ENCODE measurements around the gene CROCC2. TPM values are rescaled to one million over a fixed set of nuclear protein-coding genes. Genes with fewer than 3 reads are reported as not detected.

Gene CROCC2
- total RNA-seq, 1 donor from 2014 or later: 2.9 TPM

- Histone ChIP-seq H3K27me3 (no peaks in the 10 kb centered on the region), H3K9me3 (no peaks in the 10 kb centered on the region), H3K4me3 (no peak overlapping the region), H3K36me3 (no peaks in the 10 kb centered on the region), H3K4me1 (no peaks in the 10 kb centered on the region), H3K27ac (no peak overlapping the region)
- no peak for DNase-seq (ENCODE audit: low spot score in 2 of 2)
- intact Hi-C loops (cut with DNase I): no loop called here
- TF ChIP-seq CTCF (IDR thresholded peaks at IDR 0.05): no peak
Measured at GRCh38 chr2:240894006-240894405, 12.1 kb upstream of the CROCC2 start.

GRCh38 chr2:240894836-240895558 is 11.1 kb upstream of the CROCC2 start:
- DNase-seq (ENCODE audit: low spot score in 2 of 2): no peak
- Histone ChIP-seq H3K36me3 (no peaks in the 10 kb centered on the region), H3K4me3 (no peak overlapping the region), H3K9me3 (no peaks in the 10 kb centered on the region), H3K27me3 (no peaks in the 10 kb centered on the region), H3K4me1 (no peaks in the 10 kb centered on the region), H3K27ac (no peak overlapping the region)
- no peak for TF ChIP-seq CTCF (IDR thresholded peaks at IDR 0.05)
- intact Hi-C loops (cut with DNase I): no loop called here

- no peaks in the 10 kb centered on the region for H3K4me1 ChIP-seq
- H3K9me3 ChIP-seq: no peaks in the 10 kb centered on the region
- intact Hi-C loops (cut with DNase I): no loop called here
Measured at GRCh38 chr2:240895656-240896388, 10.3 kb upstream of the CROCC2 start, which contains the start of gene MAB21L4. Gene MAB21L4 (minus strand): TSS chr2:240896156. CDS start chr2:240895997, 159 bp downstream.

GRCh38 chr2:240896394-240896793 is 9.7 kb upstream of the CROCC2 start:
- intact Hi-C loops (cut with DNase I): no loop called here
- no peak for TF ChIP-seq CTCF (IDR thresholded peaks at IDR 0.05)
- Histone ChIP-seq H3K36me3 (no peaks in the 10 kb centered on the region), H3K4me3 (no peak overlapping the region), H3K9me3 (no peaks in the 10 kb centered on the region), H3K27ac (no peak overlapping the region), H3K27me3 (no peaks in the 10 kb centered on the region), H3K4me1 (no peaks in the 10 kb centered on the region)
- no peak for DNase-seq (ENCODE audit: low spot score in 2 of 2)

More at GRCh38 chr2:240895656-240896388, 10.3 kb upstream of the CROCC2 start, which contains the start of gene MAB21L4:
- Histone ChIP-seq H3K36me3 (no peaks in the 10 kb centered on the region), H3K4me3 (no peak within 1 kb of the TSS), H3K27me3 (no peaks in the 10 kb centered on the region), H3K27ac (no peak within 1 kb of the TSS)
- DNase-seq (ENCODE audit: low spot score in 2 of 2): no peak
- no peak for TF ChIP-seq CTCF (IDR thresholded peaks at IDR 0.05)

GRCh38 chr2:240896871-240897692 is 9.1 kb upstream of the CROCC2 start:
- Histone ChIP-seq H3K27ac (no peak overlapping the region), H3K36me3 (no peaks in the 10 kb centered on the region), H3K4me3 (no peak overlapping the region), H3K9me3 (no peaks in the 10 kb centered on the region), H3K27me3 (no peaks in the 10 kb centered on the region), H3K4me1 (no peaks in the 10 kb centered on the region)
- DNase-seq (ENCODE audit: low spot score in 2 of 2): no peak
- TF ChIP-seq CTCF (IDR thresholded peaks at IDR 0.05): no peak
- intact Hi-C loops (cut with DNase I): no loop called here

All from ascending aorta (tissue), 2 donors.